Posterior cingulate gyrus (tissue), 11 donors: Measurements from ENCODE around the gene RRP12.

ENCODE experiments used
- DNase-seq, 10 donors: peaks; one replicate each; pipeline versions ENCODE4 v3.0.0 to v3.0.0-alpha.2; 2020 to 2021; ENCODE audit warnings: mixed read lengths in 3 of 10
- intact Hi-C: fragments of 100-400 bp; cut with DNase I; formaldehyde crosslinking; loops from one replicate; pipeline ENCODE4 v1.15.1; 2023

RRP12 gene

GRCh38 chr10:97321032-97321803, 79.9 kb downstream of the RRP12 start:
- peak in 9 of 10 donors; percentile 36 to 90 (median 63) for DNase-seq
- intact Hi-C loops, result no loop called here

GRCh38 chr10:97320480-97321031, 80.6 kb downstream of the RRP12 start:
- peak in 4 of 10 donors; percentile 24 to 76 (median 72) for DNase-seq
- intact Hi-C loops, result no loop called here

GRCh38 chr10:97319671-97320479, 81.3 kb downstream of the RRP12 start:
- DNase-seq, result peak; percentile 23 to 94 (median 48)
- intact Hi-C loops, result loop anchor here (1.0 to 5.0 kb wide), 3 partner anchors 14 to 38 kb away; partner anchors contain the start of genes ARHGAP19 and FRAT2

- peak; percentile 78 to 98 (median 89) for DNase-seq
- intact Hi-C loops, result loop anchor here (1.0 to 5.0 kb wide), 3 partner anchors 15 to 37 kb away; partner anchors contain the start of genes ARHGAP19 and FRAT2
Observed at GRCh38 chr10:97318772-97319651, 82.1 kb downstream of the RRP12 start, which contains the start of gene FRAT1. FRAT1 (plus strand) TSS chr10:97319271; CDS start chr10:97319454, 183 bp downstream.

- no peak for DNase-seq
- intact Hi-C loops, result loop anchor here (5.0 kb wide), 1 partner anchor 32 kb away; no protein-coding TSS in a partner anchor
Observed at GRCh38 chr10:97314671-97315070, 86.5 kb downstream of the RRP12 start.

- DNase-seq, result no peak
- intact Hi-C loops, result no loop called here
Observed at GRCh38 chr10:97312897-97313296, 88.2 kb downstream of the RRP12 start.

GRCh38 chr10:97311111-97311626, 90.0 kb downstream of the RRP12 start:
- intact Hi-C loops, result no loop called here
- DNase-seq, result peak in 1 of 10 donors; percentile 35

GRCh38 chr10:97307866-97308780, 93.0 kb downstream of the RRP12 start:
- intact Hi-C loops, result no loop called here

GRCh38 chr10:97307441-97307840, 93.7 kb downstream of the RRP12 start:
- no peak for DNase-seq
- intact Hi-C loops, result no loop called here

More at GRCh38 chr10:97307866-97308780, 93.0 kb downstream of the RRP12 start:
- DNase-seq, result peak in 1 of 10 donors; percentile 4
